HCT116 (cell line): Measurements from ENCODE around the gene MAPK8IP1.

Experiments
- EZH2 ChIP-seq: fragments of 200-600 bp; sonication (generic); IDR thresholded peaks from 2 replicates; pipeline ENCODE4 v1.6.1; 2017; ENCODE audit warnings: antibody characterized with exemption, mixed run types
- POLR2A ChIP-seq: IDR thresholded peaks from 2 replicates; pipeline ENCODE4 v1.7.0; 2011; ENCODE audit warnings: borderline replicate concordance; ENCODE audit not compliant: insufficient read depth, insufficient read length; ENCODE audit errors: extremely low read depth
- SP1 ChIP-seq: IDR thresholded peaks from 2 replicates; pipeline ENCODE4 v1.6.1; 2012; ENCODE audit warnings: low read depth
- TF ChIP-seq, protein P1 (sequence below), 3 experiments: fragments of 200-600 bp in 1 of 3; sonication (generic) in 1 of 3; IDR thresholded peaks in 2 of 3; conservative IDR thresholded peaks in 1 of 3; 2 replicates each; pipeline ENCODE4 v1.5.1; 2012 to 2017; ENCODE audit warnings: low read depth in 2 of 3, low read length in 2 of 3, antibody characterized with exemption in 1 of 3, borderline replicate concordance in 1 of 3, control low read depth in 1 of 3, mild to moderate bottlenecking in 1 of 3, mixed read lengths in 1 of 3, mixed run types in 1 of 3, moderate library complexity in 1 of 3; ENCODE audit not compliant: insufficient read depth in 1 of 3
- TF ChIP-seq, protein P2 (sequence below): IDR thresholded peaks from 2 replicates; pipeline ENCODE4 v1.6.1; 2012
- TF ChIP-seq, protein P3 (sequence below): IDR thresholded peaks from 2 replicates; pipeline ENCODE4 v1.6.1; 2012; ENCODE audit warnings: low read depth

DNA sequence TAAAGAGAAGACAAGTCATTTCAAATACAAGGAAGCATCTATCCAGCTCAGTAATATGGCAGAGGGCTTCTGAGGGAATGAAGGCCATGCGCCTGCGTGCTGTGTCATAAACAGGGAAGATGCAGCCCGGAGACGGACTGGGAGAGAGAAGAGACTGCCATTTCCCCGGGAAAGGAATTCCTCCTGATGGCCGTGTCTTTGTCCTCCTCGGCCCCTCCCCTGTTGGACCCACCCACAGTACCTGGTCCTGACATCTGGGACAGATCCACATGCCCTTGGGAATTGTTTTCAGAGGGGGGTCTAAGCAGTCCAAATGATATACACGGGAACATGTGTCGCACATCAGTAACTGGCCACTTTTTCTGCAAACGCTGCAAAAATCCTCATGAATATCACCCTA is 52.5 kb downstream of the MAPK8IP1 start:
- TF ChIP-seq, protein P1, sequence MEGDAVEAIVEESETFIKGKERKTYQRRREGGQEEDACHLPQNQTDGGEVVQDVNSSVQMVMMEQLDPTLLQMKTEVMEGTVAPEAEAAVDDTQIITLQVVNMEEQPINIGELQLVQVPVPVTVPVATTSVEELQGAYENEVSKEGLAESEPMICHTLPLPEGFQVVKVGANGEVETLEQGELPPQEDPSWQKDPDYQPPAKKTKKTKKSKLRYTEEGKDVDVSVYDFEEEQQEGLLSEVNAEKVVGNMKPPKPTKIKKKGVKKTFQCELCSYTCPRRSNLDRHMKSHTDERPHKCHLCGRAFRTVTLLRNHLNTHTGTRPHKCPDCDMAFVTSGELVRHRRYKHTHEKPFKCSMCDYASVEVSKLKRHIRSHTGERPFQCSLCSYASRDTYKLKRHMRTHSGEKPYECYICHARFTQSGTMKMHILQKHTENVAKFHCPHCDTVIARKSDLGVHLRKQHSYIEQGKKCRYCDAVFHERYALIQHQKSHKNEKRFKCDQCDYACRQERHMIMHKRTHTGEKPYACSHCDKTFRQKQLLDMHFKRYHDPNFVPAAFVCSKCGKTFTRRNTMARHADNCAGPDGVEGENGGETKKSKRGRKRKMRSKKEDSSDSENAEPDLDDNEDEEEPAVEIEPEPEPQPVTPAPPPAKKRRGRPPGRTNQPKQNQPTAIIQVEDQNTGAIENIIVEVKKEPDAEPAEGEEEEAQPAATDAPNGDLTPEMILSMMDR (IDR thresholded peaks at IDR 0.05 in 2 of 3, conservative IDR thresholded peaks at IDR 0.05 in 1 of 3; ENCODE audit: borderline replicate concordance in 1 of 3, insufficient read depth in 1 of 3, low read depth in 2 of 3, low read length in 2 of 3) = no peak
- TF ChIP-seq EZH2 = no peak
- TF ChIP-seq, protein P2, sequence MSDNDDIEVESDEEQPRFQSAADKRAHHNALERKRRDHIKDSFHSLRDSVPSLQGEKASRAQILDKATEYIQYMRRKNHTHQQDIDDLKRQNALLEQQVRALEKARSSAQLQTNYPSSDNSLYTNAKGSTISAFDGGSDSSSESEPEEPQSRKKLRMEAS = no peak
- TF ChIP-seq, protein P3, sequence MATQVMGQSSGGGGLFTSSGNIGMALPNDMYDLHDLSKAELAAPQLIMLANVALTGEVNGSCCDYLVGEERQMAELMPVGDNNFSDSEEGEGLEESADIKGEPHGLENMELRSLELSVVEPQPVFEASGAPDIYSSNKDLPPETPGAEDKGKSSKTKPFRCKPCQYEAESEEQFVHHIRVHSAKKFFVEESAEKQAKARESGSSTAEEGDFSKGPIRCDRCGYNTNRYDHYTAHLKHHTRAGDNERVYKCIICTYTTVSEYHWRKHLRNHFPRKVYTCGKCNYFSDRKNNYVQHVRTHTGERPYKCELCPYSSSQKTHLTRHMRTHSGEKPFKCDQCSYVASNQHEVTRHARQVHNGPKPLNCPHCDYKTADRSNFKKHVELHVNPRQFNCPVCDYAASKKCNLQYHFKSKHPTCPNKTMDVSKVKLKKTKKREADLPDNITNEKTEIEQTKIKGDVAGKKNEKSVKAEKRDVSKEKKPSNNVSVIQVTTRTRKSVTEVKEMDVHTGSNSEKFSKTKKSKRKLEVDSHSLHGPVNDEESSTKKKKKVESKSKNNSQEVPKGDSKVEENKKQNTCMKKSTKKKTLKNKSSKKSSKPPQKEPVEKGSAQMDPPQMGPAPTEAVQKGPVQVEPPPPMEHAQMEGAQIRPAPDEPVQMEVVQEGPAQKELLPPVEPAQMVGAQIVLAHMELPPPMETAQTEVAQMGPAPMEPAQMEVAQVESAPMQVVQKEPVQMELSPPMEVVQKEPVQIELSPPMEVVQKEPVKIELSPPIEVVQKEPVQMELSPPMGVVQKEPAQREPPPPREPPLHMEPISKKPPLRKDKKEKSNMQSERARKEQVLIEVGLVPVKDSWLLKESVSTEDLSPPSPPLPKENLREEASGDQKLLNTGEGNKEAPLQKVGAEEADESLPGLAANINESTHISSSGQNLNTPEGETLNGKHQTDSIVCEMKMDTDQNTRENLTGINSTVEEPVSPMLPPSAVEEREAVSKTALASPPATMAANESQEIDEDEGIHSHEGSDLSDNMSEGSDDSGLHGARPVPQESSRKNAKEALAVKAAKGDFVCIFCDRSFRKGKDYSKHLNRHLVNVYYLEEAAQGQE = no peak
- TF ChIP-seq POLR2A = no peak
- no peak for TF ChIP-seq SP1
